GM18517 (cell line): ENCODE measurements around the gene KIF1B.
"Not testable (repeated sequence)": the region's sequence is repeated elsewhere in the genome, so short reads cannot be mapped to it uniquely, and the experiment has no call there.

Experiments used
- ATAC-seq: cut with Tn5 transposase; IDR thresholded peaks from one replicate; pipeline ENCODE4 v1.9.1; 2021; ENCODE audit warnings: mild to moderate bottlenecking, moderate library complexity; ENCODE audit not compliant: unreplicated experiment

The KIF1B gene

DNA sequence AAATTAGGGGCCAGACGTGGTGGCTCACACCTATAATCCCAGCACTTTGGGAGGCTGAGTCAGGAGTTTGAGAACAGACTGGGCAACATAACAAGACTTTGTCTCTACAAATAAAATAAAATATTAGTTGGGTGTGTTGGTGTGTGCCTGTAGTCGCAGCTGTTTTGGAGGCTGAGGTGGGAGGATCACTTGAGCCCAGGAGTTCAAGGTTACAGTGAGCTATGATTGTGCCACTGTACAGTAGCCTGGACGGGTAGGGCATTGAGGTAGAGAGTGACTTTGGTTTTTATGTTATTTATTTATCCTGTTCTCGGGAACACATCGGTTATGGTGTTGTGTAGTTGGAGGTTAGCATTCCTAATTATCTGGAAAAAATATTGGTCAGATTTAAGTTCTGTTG is 19.5 kb downstream of the KIF1B start:
- no peak for ATAC-seq

DNA sequence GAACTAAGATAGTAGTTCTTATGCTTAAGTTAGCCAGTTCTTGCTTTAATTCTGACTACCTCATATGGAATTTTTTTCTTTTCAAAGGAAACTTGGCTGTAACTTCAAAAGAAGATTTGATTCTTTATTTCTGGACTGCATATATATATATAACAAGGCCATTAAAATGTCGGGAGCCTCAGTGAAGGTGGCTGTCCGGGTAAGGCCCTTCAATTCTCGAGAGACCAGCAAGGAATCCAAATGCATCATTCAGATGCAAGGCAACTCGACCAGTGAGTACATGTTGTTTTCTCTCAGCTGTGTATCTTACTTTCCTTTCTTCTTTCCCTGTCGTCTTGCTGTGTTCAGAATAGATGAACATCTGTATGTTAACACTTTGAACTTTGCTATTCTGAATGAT is 21.8 kb downstream of the KIF1B start:
- ATAC-seq, result no peak

DNA sequence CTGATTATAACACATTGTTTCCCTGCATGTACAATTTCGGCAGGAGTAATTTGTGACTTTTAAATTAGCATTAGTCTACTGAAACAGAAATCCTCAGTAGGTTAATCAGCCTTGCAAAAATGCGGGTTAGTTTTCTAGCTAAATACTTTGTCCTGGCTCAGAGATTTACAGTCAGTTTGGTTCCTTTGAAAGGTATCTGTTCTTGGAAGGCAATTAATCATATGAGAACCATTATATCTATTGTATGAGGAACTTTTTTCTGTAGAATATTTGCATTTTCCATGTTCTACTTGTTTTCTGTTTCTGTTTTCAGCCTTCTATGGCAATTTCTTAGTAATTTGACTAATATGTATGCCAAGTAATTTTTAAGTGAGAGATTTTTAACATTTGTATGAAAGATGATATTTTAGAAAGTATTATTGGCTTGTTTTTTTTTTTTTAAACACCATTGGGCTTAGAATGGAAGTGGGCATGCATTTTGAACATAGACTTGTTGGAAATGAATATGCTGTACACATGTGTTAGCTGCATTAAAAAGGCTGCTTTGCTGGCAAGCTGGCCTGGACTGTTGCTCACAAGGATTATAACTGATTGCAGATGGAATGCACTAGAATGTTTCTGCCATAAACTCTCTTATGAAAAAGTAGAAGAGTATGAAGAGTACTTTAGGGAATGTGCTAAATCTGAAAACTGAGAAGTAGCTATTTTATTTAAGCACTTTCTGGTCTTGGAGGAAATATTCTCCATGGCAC is 26.2 kb downstream of the KIF1B start:
- no peak for ATAC-seq

DNA sequence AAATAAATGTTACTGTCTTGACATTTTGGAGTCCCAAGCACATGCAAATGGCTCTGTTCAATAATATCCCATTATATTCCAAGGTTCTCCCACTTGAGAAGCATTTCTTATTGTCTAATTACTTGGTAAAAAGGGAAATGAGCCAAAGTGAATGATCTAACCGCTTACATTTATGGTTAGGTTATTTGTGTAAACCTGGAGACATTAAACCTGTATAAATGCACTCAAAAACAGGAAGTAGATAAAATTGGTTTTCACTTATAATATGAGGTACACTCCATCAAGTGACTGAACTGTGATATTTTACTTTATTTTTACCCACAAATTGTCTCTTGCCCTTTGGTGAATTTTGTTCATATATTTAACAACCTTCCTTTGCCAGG is 26.8 kb downstream of the KIF1B start:
- no peak for ATAC-seq

DNA sequence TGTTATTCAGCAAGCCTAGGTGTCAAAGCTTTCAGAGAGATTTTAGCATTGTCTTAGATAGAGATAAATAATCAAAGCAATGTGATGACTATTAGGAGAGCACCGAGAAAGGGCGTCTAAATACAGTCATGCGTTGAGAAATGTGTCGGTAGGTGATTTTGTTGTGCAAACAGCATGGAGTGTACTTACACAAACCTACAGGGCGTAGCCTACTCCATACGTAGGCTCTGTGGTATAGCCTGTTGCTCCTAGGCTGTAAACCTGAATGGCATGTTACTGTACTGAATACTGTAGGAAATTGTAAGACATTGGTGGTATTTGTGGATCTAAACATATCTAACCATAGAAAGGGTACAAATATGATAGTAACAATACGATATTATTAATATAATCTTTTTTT is 31.8 kb downstream of the KIF1B start:
- ATAC-seq, result no peak

DNA sequence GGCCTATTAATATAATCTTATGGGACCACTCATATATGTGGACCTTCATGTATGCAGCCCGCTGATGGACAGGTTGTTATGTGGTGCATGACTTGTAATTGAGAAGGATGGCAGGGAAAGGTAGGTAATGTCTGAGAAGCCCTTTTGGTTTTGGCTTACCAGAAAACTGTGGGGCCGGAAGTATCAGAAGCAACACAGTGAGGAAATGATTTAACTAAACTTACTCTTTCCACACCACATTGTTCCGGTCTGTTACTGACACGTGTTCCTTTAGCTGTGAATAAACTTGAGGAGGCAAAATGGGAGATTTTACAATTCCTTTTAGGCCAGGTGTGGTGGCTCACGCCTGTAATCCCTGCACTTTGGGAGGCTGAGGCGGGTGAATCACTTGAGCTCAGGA is 32.4 kb downstream of the KIF1B start:
- ATAC-seq, result no peak

DNA sequence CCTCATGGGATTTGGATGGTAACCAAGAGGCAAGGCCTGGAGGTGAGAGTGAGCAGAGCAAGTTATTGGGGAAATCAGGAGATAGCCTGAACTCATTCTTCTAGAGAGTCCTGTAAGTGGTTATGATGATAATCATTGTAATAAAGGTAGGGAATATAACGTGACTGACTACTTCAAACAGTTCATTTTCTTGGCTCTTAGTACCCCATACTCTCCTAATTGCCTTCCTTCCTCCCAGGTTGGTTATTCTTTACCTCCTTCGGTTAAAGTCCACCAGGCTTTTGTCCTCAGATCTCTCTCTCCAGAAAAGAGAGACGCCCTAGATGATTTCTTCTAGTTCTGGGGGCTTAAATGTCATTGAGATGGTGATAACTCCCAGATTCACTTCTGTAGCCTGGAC is 35.3 kb downstream of the KIF1B start:
- ATAC-seq, result no peak

DNA sequence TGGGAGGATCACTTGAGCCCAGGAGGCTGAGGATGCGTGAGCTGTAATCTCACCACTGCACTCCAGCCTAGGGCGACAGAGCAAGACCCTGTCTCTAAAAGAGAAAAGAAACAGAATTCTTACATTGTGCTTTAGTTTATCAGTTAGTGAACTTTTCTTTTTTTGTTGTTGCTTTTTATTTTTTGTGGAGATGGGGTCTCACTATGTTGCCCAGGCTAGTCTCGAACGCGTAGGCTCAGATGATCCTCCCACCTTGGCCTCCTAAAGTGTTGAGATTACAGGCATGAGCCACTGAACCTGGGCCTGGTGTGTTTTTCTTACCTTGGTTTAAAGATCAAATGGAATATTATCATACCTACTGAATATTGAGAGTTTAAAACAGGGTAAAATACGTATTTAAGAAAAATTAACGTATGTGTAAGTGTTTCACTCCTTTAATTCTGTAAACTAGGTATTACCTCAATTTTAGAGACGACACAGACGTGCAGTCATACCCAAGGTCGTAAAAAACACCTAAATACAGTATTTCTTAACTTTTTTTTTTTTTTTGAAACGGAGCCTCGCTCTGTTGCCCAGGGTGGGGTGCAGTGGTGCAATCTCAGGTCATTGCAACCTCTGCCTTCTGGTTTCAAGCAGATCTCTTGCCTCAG is 39.6 kb downstream of the KIF1B start:
- ATAC-seq, result no peak

DNA sequence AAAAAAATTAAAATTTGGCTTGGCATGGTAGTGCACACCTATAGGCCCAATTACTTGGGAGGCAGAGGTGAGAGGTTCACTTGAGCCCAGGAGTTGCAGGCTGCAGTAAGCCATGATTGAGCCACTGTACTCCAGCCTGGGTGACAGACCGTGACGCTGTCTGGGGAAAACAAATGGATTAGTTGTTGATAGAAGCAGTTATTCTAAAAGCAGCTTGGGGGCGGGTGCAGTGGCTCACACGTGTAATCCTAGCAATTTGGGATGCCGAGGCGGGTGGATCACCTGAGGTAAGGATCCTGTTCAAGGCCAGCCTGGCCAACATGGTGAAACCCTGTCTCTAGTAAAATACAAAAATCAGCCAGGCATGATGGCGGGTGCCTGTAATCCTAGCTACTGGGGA is 40.3 kb downstream of the KIF1B start:
- no peak for ATAC-seq

DNA sequence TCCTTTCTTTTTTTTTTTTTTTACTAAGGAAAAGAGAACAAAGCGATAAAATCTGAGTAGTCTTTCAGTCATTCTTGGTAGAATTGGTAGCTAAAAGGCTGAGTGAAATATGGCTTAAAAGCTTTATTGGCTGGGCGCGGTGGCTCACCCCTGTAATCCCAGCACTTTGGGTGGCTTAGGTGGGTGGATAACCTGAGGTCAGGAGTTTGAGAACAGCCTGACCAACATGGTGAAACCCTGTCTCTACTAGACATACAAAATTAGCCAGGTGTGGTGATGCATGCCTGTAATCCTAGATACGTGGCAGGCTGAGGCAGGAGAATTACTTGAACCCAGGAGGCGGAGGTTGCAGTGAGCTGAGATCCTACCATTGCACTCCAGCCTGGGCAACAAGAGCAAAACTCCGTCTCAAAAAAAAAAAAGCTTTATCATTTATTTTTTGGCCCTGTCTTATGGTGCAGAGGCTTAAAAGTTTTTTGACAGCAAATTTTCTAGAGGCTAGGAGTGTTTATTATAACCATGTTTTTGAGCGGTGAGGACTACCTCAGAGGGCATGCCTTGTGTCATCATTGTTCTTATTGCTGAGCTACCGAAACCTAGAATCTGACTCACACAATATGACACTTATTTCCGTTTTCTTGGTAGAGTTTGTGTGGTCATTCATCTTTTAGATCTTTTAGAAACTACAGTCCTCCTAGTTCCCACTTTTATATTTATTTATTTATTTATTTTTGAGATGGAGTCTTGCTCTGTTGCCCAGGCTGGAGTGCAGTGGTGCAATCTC is 41.1 kb downstream of the KIF1B start:
- ATAC-seq, result not testable (repeated sequence)

DNA sequence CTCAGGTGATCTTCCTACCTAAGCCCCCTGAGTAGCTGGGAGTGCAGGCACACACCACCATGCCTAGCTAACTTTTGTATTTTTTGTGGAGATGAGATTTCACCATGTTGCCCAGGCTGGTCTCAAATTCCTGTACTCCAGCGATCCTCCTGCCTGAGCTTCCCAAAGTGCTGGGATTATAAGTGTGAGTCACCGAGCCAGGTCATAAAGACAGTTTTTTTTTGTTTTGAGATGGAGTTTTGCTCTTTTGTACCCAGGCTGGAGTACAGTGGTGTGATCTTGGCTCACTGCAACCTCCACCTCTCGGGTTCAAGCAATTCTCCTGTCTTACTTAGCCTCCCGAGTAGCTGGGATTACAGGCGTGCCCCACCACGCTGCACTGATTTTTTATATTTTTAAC is 42.1 kb downstream of the KIF1B start:
- ATAC-seq, result no peak

DNA sequence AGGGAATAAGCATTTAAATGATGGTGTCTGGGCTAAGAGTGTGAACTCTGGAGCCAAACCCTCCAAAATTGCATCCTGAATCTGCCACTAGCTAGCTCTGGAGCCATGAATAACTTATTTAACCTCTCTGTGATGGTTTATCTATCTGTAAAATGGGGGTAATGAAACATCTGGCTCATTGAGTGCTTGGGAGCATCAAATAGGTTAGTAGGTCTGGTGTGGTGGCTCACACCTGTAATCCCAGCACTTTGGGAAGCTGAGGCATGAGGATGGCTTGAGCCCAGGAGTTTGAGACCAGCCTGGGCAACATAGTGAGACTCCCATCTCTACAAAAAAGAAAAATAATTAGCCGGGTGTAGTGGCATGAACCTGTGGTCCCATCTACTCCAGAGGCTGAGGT is 42.8 kb downstream of the KIF1B start:
- ATAC-seq, result no peak

DNA sequence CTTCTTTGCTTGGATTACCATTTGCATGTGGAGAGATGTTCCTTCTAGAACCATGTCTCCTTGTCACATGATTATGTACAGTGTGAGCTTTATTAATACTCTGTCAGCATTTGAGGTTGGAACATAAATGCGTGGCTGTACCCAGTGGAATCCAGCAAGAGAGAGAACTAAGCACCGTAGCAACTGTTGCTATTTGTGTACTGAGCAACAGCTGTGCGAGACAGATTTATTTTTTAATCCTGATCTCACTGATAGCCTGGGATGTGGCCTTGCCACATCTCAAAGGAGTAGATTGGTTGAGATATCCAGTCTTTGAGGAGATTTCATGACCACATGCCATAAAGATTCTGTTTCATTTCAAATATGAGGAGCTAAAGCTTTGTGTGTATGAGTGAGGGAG is 43.4 kb downstream of the KIF1B start:
- ATAC-seq, result no peak

DNA sequence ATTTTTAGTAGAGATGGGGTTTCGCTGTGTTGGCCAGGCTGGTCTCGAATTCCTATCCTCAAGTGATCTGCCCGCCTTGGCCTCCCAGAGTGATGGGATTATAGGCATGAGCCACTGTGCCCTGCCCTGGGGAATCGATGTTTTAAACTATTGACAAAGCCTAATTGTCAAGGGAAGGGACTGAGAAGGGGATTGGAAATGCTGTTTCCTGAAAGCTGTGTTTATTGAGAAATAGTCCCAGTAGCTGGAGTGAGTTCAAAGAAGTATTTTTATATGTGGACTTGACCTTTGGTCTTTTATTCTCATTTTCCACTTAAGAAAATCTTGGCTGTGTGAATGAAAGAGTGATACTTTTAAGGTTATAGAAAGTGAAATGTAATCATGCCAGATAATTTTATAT is 47.5 kb downstream of the KIF1B start:
- no peak for ATAC-seq

DNA sequence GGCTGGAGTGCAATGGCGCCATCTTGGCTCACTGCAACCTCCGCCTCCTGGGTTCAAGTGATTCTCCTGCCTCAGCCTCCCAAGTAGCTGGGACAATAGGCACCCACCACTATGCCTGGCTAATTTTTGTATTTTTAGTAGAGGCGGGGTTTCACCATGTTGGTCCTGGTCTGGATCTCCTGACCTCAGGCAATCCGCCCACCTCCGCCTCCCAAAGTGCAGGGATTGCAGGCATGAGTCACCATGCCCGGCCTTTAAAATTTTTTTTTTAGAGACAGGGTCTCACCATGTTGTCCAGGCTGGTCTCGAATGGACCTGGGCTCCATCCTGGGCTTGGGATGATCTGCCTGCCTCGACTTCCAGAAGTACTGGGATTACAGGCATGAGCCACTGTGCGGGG is 49.2 kb downstream of the KIF1B start:
- ATAC-seq, result not testable (repeated sequence)

DNA sequence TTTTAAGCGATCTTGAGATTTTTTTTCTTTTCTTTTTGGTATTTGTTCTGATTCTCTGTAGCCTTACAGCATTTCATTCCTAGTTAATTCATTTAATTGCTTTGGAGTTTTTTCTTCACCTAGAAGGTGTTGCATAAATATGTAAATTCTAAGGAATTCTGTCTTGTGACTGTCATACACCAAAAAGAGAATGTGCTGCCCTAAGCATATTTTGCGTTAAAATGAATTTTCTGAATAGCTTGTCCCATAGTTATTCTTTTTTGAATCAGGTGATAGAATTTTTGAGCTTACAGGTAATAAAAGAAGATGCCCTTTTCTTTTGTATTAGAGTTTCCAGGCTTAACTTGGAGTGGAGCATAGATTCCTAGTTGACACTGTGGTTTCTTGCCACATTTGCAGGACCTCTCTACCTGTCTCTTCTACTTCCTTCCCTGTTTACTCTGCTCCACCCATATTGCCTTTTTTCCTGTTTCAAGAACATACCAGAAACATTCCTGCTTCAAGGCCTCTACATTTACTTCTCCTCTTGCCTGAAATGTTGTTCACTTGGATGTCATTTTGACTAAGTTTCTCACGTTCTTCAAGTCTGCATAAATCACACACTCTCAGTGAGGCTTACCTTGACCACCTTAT is 53.2 kb downstream of the KIF1B start:
- ATAC-seq, result no peak

DNA sequence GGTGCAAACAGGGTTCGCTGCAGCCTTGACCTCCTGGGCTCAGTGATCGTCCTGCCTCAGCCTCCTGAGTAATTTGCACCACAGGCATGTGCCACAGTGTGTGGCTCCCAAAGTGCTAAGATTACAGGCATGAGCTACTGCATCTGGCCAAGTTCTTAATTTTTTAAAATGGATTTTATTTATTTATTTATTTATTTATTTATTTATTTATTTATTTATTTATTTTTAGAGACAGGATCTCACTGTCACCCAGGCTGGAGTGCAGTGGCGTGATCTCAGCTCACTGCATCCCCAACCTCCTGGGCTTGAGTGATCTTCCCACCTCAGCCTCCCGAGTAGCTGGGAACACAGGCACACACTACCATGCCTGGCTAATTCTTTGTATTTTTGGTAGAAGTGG is 54.7 kb downstream of the KIF1B start:
- no peak for ATAC-seq

DNA sequence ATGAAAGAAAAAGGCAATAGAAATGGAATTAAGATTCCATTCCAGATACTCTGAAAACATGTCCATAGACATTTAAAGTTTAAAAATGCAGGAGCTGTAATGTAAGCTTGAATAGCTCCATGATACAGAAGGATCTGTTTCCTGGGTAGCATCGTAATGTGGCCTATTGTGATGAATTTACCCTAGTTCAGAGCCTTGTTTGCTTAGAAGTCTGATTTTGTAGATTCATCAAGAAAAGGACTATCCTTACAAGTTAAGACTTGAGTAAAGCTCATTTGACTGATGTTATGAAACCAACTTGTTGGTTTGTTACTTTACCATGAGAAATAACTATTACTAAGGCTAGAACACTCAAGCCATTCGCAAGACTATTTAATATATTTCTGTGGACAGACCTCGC is 55.5 kb downstream of the KIF1B start:
- no peak for ATAC-seq

DNA sequence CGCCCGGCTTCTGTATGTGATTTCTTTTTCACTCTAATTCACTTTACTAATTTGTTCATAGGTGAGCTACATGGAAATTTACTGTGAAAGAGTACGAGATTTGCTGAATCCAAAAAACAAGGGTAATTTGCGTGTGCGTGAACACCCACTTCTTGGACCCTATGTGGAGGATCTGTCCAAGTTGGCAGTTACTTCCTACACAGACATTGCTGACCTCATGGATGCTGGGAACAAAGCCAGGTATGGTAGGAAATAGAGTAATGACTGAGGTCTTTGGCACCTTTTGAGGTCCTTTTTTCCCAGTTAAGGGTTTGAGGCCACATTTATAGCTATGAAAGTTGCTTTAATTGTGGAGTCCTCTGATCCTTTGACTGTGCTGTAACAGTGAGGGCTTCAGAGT is 56.9 kb downstream of the KIF1B start:
- ATAC-seq, result no peak

DNA sequence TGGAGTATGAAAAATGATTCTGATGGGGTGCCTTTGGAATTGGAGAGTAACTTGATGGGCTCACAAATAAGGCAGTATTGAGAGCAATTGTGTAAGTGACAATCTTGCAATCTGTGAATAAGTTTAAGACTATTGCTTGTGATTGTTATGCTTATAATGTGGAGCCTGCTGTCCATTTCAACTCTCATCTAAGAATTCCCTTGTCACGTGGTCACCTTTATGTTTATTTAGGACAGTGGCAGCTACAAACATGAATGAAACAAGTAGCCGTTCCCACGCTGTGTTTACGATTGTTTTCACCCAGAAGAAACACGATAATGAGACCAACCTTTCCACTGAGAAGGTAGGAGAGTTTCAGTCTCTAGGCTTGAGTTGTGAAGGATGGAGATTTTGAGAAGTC is 57.6 kb downstream of the KIF1B start:
- no peak for ATAC-seq

DNA sequence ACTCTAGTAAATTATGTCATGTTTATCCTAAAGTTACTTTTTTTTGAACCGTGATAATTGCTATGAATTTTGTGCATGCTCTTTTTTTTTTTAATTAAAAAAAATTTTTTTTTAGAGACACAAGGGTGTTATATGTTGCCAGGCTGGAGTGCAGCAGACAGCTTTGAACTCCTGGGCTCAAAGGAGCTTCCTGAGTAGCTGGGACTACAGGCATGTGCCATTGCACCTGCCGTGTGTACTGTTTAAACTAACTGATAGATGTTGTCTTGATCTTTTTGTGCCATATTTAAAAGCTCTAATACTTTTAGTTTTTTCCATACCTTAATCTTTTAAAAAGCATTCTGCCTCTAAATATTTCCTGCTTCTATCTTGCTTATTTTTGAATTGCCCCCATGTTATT is 60.7 kb downstream of the KIF1B start:
- no peak for ATAC-seq

DNA sequence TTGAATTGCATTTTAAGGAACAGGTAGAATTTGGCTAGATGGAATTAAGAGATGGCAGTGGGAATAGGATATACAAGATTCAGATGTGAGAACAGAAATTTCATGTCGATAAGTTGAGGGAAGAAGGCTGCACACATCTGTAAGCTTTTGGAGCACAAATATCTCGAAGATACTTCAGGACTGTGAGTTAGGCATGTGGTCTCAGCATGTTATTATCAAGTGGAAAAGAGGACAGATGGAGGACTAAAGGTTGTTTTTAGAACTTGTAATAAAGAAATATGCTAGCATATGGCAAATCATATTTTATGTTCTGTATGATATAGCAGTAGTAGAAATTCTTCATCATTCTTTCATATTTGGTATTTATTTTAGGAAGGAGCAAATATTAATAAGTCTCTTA is 61.5 kb downstream of the KIF1B start:
- ATAC-seq, result no peak
